Measurements from ENCODE around the gene SPINK9.
A peak's percentile ranks its signal among the peaks of the same experiment; 100 is the strongest.

SPINK9 gene

DNA sequence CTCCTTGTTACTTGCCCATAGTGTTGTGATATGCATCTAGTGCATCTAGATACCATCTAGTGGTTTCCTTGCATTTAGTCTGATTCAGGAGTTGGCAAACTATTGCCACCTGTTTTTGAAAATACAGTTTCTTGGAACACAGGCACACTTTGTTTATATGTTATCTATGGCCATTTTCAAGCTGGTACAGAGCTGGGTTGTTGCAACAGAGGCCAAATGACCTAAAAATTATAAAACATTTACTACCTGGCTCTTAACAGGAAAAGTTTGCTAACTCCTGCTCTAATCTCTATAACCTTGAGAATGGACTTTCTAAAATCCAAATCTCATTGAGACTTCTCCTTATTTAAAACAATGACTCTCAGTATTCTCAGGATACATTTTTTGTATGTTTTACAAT, 29.0 kb downstream of the SPINK9 start:
- DNase-seq (ENCODE audit: low read depth, low spot score): no peak

DNA sequence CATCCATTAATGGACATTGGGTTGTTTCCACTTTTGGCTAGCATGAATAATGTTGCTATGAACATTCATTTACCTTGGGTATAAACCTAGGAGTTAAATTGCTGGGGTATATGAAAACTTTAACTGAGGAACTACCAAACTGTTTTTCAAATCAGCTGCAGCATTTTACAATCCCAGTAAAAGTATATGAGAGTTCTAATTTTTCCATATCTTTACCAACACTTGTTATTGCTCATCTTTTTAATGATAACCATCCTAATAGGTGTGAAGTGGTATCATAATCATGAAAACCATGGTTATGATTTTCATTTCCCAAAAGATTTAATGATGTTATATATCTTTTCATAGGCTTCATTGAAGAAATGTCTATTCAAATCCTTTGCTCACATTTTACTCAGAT, 32.9 kb downstream of the SPINK9 start:
- DNase-seq (ENCODE audit: low read depth, low spot score): no peak

DNA sequence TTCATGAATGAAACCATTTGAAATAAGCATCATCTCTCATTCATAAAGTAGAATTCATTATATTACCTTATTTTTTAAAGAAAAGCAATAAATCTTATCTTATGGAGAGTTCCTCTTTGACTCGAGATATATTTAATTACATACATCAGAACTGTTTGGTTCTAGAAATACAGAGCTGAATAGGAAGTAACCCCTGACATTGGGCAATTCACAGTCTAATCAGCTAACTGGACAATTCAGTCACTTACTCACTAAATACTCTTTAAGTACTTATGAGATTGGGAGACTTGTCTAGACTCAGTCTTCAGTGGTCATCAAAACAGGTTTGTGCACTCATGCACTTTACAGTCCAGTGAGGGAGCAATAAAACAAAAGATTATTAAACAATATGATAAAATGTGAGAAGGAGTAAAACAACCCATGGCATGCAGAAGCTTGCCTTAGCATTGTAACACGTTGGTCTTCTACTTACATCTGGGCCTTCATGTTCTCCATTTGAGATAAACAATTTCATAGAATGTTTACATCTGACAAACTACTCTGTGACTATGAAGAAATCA, 36.9 kb downstream of the SPINK9 start:
- no peak for DNase-seq (ENCODE audit: low read depth, low spot score)

DNA sequence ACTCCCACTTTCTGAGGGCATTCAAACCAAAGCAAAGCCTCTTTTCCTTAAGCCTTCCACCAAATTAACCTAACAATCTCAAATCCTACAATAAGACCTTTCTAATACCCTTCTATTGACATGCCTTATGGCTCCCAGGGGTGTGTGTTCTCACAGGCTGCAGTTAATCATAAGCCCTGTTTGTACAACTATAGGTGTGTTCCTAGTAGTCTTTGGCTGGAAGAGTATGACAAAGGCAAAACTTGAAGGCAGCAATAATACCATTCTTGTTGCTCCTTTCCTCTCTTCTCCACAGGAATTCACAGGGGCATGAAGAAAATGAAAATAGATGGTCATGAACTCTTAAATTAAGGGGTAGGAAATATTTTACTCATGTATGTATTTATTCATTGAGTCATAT, 37.5 kb downstream of the SPINK9 start:
- DNase-seq (ENCODE audit: low read depth, low spot score): no peak

DNA sequence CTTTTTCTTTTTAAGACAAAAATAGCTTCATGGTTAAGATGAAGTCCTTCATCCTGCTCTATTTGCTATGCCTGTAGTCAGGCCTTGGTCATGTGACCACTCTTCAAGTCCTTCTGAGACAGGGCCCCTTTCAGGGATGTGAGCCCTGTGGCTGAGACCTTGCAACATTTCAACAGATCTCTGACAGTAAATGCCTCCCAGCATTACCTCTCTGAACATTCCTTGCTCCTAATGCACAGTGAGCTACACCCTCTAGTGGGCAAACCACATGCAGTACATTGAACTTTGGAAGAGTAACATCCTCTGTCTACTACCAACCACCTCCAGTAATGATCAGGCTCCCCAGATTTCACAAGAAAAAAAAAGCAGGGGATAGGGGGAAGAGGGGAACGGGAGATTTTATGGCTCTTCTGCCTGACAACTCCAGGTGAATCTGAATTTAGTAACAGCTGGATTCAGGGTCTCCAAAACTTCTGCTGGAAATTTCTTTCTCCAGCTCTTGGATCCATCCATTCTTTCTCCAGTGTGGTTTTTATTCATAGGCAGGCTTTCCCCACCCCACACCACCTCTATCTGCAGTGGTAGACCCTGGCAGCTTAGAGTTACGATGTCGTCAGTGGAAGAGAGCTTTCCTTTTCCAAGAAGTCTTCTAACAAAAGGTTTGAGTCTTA, 39.5 kb downstream of the SPINK9 start:
- DNase-seq (ENCODE audit: low read depth, low spot score): peak; percentile 65

DNA sequence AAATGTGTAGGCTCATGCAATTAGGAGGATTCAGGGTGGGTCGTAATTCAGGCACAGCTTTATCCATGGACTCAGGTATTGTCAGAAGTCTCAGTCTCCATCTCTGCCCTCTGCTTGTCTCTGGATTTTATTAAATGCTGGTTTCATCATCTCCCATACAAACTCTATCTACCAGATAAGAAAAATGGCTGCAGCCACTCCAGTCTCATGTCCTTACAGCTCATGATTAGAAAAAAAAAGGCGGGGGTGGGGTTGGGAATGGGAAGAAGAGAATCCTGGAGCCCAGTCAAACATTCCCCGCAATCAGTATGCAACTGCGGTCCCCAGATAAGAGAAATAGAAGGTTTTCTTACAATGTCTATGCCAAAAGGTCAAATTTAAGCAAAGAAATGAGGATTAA, 40.8 kb downstream of the SPINK9 start:
- no peak for DNase-seq (ENCODE audit: low read depth, low spot score)

DNA sequence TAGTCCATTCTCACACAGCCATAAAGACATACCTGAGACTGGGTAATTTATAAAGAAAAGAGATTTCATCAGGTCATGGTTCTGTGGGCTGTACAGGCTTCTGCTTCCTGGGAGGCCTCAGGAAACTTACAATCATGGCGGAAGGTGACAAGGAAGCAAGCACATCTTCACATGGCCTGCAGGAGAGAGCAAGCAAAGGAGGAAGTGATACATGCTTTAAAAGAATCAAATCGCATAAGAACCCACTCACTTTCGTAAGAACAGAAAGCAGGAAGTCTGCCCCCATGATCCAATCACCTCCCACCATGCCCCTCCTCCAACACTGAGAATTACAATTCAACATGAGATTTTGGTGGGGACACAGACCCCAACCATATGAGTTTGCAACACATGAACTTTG, 43.3 kb downstream of the SPINK9 start:
- no peak for DNase-seq (ENCODE audit: low read depth, low spot score)

DNA sequence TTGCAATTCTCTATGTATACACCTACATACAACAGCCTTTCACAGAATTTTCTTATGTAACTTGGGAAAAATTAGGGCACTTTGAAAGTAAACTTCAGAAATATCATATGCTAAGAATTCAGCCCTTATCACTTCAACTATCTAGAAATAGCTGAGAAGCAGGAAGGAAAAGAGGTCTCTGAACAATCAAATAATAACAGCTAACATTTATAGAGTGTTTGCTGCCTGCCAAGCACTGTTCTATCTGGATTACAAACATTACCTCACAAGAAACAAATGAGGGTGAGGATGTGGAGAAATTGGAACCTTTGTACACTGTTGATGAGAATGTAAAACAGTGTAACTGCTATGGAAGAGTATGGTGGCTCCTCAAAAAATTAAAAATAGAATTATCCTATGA, 44.0 kb downstream of the SPINK9 start:
- no peak for DNase-seq (ENCODE audit: low read depth, low spot score)

DNA sequence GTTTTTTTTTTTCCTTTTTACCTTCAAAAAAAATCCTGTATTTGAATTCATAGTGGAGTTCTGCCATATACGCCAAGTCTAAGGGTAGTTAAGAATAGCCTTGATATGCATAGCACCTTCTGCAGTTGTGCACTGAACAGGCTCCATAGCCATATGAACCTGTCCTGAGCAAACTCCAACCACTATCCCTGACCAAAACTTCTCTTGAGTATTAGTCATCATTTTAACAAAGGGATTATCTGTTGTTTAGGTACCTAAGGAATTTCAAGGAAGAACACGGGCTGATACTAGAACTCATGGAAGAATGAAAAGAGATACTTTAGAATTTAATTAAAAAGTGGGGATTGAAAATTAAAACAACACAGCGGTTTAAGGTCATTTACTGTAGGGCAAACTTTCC, 46.5 kb downstream of the SPINK9 start:
- no peak for DNase-seq (ENCODE audit: low read depth, low spot score)

DNA sequence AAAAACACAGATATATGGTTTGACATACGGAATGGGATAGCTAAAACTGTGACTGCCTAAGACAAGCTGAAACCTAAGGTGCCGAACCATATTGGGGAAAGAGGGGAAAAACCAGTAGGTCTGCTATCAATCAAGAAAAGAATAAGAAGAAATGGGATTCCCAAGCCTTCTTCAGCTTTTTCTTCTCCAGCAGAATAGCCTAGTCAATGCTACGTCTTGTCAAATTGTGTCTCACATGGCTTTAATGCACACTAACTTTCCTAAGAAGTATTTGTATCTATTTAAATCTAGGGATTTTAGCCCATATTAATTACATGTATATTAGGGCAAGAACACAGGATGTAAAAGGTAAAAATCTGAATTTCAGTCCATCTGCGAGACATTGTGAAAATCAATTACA, 47.6 kb downstream of the SPINK9 start:
- peak; percentile 11 for DNase-seq (ENCODE audit: low read depth, low spot score)

DNA sequence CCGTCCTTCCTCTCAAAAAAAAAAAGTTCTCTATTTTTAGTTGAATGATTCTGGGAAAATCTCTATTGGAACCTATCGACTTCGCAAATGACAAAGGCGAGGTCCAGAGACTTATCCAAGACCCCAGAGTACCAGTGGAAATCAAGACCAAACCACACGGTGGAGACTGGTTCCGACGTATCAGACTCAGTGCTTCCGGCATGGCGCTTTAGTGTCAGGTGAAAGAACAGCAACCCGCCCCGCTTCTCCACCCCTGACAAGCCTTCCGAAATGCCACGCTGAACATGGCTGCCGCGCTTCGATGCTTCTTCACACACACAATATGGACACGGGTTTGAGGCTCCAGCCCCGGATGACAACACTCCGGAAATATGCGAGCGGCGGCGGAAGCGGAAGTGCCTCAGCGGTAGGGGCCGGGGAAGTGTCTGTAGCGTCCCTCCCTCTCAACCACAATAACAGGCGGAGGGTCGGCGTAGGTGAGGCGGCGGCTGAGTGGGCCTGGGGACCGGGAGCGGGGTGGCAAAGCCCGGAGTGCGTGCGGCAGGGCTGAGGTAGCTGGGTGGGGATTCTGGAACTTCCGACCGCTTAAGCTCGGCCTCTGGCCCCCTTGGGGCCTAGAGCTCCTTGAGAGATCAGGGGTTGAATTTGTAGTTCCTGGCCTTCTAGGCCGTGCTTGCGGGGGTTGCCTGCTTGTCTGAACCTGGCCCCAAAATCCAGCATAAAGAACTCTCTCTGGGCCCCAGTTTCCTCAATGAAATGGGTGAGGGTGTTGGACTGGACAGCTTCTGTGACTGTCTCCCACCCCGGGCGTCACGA, 48.4 kb downstream of the SPINK9 start, which contains the start of gene FBXO38:
FBXO38 (plus strand) TSS at position 395 of the 816 bp plus-strand sequence. CDS start 10,819 bp downstream, outside the sequence.
- peak; percentile 98 for DNase-seq (ENCODE audit: low read depth, low spot score)

DNA sequence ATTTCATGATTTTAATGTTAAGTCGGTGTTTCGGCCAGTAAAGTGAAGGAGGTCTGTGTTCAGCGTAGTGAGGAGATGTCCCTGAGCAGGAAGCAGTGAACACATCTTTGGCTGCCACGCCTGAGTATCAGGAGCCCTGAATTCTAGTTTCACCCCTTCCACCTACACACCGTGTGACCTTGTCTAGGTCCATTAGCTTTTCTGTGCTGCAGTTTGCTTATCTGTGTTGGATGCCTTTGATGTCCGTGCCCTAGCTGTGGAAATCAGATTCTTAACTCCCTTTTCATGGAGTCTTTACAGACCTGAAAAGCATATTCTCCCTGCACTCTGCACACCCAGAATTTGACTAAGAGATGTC, 49.0 kb downstream of the SPINK9 start:
- DNase-seq (ENCODE audit: low read depth, low spot score): no peak

DNA sequence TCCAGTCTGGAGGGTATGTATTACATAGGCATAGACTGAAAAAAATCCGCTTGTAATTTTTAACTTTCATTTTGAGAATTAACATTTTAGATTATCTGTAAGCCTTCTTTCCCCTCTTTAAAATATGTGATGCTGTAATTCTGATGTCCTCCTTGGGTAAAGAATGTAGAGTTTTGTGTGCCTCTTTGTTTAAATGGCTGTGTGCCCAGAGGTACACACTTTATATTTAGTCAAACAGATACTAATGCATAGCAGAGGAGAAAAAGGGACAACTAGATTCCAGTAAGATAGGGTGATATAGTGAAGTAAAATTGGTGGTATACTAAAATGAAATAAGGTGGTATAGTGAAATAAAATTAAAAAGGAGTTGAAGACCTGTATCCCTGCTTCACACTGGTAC, 49.7 kb downstream of the SPINK9 start:
- no peak for DNase-seq (ENCODE audit: low read depth, low spot score)

DNA sequence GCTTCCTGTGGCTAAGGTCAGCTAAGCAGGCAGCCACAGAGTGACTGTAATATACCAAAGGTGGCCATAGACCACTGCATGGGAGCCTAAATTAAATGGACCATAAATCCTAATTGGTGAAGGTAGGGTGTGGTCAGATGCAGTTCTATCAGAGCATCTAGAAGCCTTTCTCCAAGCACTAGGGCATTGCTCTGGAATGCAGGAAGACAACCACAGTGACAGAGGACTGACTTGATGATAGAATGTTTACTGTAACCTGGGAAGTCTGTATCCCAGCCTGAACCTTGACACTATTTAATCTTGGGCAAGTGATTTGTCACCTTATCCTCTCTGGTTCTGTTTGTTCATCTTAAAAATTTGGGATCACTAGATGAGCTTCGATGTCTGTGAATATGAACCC, 50.7 kb downstream of the SPINK9 start:
- no peak for DNase-seq (ENCODE audit: low read depth, low spot score)

DNA sequence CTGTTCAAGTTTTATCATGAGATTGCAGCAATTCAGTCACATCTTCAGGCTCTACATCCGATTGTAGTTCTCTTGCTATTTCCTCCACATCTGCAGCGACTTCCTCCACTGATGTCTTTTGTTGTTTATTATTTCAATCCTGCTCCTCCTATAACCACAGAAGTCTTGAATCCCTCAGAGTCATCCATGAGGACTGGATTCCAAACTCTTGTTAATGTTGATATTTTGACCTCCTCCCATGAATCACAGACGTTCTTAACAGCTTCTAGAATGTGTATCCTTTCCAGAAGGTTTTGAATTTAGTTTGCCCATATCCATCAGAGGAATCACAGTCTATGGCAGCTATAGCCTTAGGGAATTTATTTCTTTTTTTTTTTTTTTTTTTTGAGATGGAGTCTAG, 52.0 kb downstream of the SPINK9 start:
- no peak for DNase-seq (ENCODE audit: low read depth, low spot score)

DNA sequence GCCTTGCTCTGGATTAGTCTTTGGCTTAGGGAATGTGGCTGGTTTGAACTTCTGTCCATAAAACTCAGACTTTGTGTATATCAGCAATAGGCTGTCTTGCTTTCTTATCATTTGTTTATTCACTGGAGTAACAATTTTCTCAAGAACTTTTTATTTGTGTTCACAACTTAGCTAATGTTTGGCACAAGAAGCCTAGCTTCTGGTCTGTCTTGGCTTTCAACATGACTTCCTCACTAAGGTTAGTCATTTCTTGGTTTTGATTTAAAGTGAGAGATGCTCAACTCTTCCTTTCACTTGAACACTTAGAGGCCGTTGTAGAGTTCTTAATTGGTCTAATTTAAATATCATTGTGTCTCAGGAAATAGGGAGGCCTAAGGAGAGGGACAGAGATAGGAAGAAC, 53.3 kb downstream of the SPINK9 start:
- no peak for DNase-seq (ENCODE audit: low read depth, low spot score)
